Midbrain (tissue), 1 donor: Measurements from ENCODE around the gene SIRPA.
A peak's percentile ranks its signal among the peaks of the same experiment; 100 is the strongest.

Experiments
- DNase-seq: peaks from one replicate; lab custom pipeline; 2025; lab: John Stamatoyannopoulos, UW

SIRPA gene

DNA sequence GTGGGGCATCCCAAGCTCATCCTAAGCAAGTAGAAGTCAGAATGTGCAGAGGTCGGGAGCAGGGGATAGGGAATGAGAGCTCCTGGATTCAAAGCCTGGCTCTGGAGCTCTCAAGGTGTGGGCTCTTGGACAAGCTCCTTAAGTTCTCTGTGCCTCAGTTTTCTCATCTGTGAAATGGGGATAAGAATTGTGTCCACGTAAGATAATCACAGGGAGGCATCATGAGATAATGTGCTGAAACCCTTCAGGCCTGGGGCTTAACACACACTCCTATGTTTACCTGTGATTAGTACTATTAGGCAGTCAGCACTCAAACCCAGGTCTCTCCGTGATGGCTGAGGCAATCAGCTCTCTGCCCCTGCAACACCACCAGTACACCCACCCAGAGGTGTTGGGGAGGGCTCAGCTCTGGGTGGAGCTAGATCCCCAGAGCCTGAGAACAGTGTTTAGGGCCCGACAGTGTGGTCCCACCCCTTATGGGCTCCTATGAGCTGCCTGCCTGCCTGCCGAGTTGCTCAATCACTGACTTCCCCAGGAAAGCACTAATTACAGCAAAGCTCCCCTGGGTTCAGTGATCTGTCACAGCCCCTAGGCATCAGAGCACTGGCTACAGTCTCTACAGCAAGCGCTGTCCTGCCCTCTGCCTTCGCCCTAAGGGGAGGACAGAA, 6.3 kb upstream of the SIRPA start:
- DNase-seq, result no peak

GRCh38 chr20:1890469-1891262, 4.5 kb upstream of the SIRPA start:
- DNase-seq, result peak; percentile 76

DNA sequence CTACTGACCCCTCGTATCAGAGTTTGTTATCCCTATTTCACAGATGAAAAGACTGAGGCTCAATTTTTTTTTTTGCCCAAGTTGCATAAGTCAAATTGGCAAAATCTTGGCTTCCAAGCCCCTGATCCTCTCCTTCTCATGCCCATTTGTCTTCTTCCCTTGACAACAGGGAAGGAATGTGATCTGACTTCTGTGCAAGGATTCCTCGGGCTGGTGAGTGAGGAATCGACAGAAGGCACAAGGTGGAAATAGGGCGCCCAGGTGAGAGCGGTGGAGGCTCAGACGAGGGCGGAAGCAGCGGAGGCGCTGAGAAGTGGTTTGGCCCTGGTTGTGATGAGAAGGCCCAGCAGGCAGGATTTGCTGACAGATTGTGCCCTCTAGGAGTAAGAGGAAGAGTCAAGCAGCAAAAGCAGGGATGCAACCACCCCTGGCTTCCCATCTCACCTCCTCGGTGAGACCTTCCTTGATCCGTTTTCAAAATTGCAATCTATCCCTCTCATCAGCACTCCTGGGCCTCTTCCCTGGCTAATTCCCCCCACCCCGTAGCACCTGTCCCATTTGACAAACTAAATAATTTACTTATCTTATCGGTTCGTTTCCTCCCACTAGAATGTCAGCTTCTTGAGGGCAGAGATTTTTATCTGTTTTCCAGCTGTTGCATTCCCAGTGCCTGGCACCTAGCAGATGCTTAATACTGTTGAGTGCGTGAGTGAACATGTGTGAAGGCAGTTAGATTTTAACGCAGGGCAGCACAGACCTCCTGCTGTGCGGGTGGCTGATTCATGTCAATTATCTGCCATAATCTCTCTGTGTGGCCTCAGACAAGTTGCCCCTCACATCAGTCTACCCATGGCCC, 3.7 kb upstream of the SIRPA start:
- DNase-seq, result no peak

DNA sequence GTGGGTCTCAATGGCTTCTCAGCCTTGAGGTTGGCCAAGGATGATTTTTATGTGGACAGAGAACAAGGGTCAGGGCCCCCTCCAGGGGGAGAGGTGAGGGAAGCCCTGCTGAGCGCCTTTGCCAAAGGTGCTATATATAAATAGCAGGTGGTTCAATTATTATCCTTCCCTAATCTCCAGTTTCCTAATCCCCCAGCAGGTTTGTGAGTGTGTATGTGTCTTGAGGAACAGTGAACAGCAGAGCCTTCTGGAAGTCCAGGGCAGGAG, 3.2 kb upstream of the SIRPA start:
- DNase-seq, result no peak

DNA sequence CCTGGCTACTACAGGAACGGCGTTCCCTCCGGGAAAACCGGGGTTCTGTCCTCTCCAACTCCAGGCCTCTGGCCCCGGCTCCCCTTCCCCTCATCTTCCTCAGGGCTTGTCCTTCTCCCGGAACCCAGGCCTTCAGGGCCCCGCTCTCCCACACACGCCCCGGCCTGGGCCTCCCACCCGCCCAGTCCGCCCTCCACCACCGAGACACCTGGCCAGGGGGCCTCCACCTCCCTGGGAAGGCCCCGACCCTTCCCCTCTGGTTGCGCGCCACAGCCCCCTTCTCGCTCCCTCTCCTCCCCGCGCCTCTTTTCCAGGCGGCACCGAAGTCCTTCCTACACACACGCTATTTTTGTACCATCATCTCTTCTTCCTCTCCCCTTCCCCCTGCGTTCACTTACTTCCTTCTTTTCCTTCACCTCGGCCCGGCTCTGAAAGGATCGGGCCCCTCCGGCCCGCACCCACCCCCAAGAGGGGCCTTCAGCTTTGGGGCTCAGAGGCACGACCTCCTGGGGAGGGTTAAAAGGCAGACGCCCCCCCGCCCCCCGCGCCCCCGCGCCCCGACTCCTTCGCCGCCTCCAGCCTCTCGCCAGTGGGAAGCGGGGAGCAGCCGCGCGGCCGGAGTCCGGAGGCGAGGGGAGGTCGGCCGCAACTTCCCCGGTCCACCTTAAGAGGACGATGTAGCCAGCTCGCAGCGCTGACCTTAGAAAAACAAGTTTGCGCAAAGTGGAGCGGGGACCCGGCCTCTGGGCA, 1.3 kb upstream of the SIRPA start:
- peak; percentile 66 for DNase-seq

DNA sequence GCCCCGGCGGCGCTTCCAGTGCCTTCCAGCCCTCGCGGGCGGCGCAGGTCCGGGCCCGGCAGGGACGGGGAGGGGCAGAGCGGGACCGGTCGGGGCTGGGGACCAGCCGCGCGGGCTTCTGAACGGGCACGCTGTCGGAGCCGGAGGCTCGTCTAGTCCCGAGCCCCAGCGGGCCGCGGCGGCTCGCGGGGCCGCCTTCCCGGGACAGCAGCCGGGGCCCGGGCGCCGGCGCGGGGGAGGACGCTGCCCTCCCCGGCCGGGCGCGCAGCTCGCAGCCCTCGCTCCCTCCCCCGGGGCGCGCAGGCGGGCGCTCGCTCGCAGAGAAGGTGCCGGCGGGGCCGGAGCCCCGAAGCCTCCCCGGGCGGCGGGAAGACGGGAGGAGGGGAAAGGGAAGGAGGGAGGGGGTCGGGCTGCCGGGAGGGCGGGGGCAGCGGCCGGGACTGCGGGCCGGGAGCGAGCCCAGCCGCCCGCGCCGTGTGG, 696 bp upstream of the SIRPA start:
- DNase-seq, result peak; percentile 81

DNA sequence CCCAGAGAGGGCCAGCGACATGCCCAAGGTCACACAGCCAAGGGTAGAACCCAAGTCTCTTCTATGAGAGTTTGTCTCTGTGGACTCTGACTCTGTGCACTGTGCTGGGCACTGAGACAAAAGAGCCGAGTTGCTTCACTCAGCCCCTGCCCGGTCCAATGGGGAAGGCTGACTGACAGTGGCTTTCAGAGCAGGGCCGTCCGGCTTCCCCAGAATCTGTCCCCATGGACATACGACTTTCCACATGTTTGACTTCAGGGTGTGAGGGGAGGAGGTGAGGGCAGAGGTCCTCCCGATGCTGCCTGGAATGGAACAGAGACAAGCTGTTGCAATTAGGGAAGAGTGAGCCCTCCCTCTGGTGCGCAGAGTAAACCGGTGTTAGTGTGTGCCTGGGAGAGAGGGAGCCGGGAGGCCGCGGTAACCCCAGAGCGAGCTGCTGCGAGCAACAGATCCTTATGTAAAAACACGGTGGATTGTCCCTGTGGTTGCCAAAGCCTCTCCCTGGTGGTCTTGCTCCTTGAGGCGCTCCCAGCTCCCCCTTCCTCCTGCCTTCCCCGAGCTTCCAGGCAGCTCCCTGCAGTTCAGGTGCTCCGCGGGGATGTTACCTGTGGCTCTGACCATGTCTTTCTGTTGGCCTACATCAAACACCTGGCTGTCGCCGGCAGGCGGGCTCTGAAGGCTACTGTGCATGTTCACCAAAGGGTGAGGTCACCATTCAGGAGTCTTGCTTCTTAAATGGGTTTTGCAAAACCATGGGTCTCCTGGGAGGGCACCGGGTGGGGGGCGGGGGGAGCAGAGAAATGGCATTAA, 672 bp downstream of the SIRPA start:
- DNase-seq, result no peak

- DNase-seq, result no peak
Measured at GRCh38 chr20:1896484-1897258, 1.5 kb downstream of the SIRPA start.

DNA sequence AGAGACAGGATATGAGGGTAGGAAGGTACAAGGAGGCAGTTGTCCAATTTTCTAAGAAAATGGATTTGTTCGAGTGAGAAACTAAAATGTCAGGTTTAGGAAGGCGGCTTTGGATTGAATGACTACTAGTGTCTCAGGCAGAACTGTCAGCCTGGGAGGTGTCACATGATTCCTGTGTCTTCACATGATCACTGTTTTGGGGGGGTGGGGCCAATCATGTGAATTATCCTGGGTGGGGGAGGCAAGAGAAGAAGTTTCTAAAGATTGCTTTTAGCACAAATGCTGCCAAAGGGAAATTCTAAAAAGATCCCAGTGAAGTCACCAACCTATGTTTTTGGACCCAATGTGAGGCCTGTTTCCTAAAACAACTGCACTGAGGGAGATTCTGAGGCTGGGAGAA, 2.3 kb downstream of the SIRPA start:
- DNase-seq, result no peak

- DNase-seq, result no peak
Measured at GRCh38 chr20:1897965-1898464, 2.8 kb downstream of the SIRPA start.

DNA sequence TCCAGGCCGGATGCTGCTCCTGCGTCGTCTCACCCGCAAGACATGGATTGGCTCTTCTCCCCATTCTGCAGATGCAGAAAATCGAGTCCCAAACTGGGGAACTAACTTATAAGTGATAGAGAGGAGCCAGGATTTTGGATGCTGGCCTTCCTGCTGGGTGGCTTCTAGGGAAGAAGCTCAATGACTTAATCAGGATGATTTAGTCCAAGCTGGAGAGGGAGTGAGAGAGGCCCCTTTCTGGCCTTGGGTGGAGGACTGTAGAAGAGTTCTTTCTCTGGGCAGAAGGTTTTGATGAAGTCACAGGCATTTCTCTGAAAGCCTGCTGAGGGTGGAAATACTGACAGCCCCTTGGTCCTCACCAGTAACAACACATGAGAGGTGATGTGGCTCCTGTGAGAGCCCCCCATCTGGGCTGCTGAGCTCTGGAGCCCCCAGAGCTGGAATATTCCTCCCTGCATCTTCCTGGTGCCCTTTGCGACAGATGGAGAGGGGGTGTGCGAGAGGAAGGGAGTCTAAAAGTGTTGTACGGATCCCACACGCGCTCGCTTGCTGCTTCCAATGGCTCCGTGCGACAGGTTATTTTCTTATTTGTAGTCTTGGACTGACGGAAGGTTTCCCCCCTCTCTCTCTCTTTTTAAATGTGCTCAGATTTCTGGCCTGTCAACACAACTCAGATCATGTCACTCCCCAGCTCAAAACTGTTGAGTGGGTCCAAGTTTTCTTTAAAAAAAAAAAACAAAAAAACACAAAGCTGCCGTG, 3.5 kb downstream of the SIRPA start:
- no peak for DNase-seq

DNA sequence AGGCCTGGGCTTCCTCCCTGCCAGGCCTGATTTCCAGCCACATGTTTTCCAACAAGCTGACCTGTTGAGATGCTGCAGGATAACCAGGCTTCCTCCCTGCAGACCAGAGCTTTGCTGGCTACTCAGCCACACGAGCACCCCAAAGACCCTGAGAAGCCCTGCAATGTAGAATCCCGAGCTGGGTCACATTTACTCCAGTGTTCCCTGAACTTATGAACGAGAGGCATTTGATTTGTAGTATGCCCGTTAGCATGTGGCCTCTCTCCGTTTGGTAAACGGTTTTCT, 4.0 kb downstream of the SIRPA start:
- no peak for DNase-seq

- peak; percentile 73 for DNase-seq
Measured at GRCh38 chr20:1900321-1900801, 5.2 kb downstream of the SIRPA start.

GRCh38 chr20:1901704-1902103, 6.5 kb downstream of the SIRPA start:
- DNase-seq, result no peak

GRCh38 chr20:1902188-1902587, 7.0 kb downstream of the SIRPA start:
- DNase-seq, result no peak

DNA sequence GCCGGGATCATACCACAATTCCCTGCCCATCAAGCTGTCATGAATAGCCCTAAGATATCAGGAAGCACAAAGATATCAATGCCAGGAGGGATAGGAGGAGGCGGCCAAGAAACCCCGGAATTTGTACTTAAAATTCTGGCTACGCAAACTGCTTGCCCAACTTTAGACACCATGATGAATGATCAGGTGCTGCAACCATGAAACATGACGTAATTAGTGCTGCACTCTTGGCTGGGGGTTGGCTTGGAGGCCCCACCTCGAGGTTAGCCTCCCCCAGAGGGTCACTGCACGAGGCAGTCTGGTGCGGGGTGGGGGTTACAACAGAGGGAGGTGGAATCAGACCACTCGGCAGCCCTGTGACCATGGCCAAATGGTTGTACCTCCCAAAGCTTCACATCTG, 8.9 kb downstream of the SIRPA start:
- DNase-seq, result no peak

GRCh38 chr20:1905009-1905408, 9.8 kb downstream of the SIRPA start:
- no peak for DNase-seq

GRCh38 chr20:1905693-1906092, 10.5 kb downstream of the SIRPA start:
- no peak for DNase-seq

DNA sequence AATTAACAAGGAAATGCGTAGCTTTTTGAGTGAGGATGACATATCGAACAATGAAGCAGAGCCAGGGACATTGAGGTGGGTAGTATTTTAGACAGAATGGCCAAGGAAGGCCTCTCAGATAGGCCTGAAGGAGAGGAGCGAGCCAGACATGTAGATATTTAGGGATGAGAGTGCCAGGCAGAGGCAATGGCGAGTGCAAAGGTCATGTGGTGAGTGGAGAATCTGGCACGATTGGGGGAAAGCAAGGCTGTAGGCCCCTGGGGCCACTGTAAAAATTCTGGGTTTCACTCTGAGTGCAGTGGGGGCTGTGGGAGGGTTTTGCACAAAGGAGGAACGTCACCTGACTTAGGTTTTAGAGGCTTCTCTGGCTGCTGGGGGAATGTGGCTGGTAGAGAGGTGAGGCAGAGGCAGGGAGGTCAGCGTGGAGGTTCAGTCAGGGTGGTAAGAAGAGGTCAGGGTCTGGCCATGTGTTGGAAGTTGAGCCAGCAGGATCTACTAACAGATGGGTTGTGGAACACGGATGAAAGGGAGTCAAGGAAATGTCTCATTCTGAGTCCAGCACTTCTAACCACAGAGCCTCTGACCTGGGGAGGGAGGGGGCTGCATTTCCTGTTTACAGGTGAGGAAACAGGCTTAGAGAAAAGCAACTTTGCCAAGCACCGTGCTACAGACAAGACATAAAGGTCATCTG, 11.3 kb downstream of the SIRPA start:
- DNase-seq, result no peak
